Measurements from ENCODE around the gene RAP1GAP.

- TF ChIP-seq CTCF (IDR thresholded peaks at IDR 0.05) (no peak), POLR2A (IDR thresholded peaks at IDR 0.05) (no peak)
Observed at GRCh38 chr1:21640653-21641052, 28.5 kb downstream of the RAP1GAP start.
